IMR-90 (cell line): Measurements from ENCODE around the gene PAQR5.

Experiments
- CTCF ChIP-seq: conservative IDR thresholded peaks from 2 replicates; pipeline ENCODE4 v1.5.1; 2012; ENCODE audit warnings: mild to moderate bottlenecking, low read depth, low read length, improper control_type of control experiment
- MAZ ChIP-seq: IDR thresholded peaks from 2 replicates; pipeline ENCODE4 v1.6.1; 2012; ENCODE audit warnings: low read depth, mild to moderate bottlenecking, low read length, improper control_type of control experiment, moderate library complexity, borderline replicate concordance
- USF2 ChIP-seq: fragments of 150-350 bp; IDR thresholded peaks from 2 replicates; pipeline ENCODE4 v1.6.1; 2017; ENCODE audit warnings: mild to moderate bottlenecking, antibody characterized with exemption, low read length, low read depth

GRCh38 chr15:69253156-69253555 lies 45.6 kb upstream of the PAQR5 start:
- TF ChIP-seq MAZ (no peak), CTCF (no peak), USF2 (no peak)
